ELR (cell line): ENCODE data around the gene SENP1.

Experiments
- DNase-seq: peaks from one replicate; pipeline ENCODE4 v3.0.0-alpha.2; 2015; ENCODE audit warnings: low read depth

The SENP1 gene

GRCh38 chr12:48017921-48018617, 87.8 kb downstream of the SENP1 start:
- no peak for DNase-seq

- DNase-seq = no peak
These were observed 88.4 kb downstream of the SENP1 start for GRCh38 chr12:48017496-48017895.

GRCh38 chr12:48016373-48017020, 89.4 kb downstream of the SENP1 start:
- DNase-seq = no peak

- DNase-seq = no peak
These were observed 89.9 kb downstream of the SENP1 start for GRCh38 chr12:48015954-48016353.

- no peak for DNase-seq
These were observed 90.8 kb downstream of the SENP1 start for GRCh38 chr12:48015129-48015528.

- DNase-seq = no peak
These were observed 92.6 kb downstream of the SENP1 start for GRCh38 chr12:48013287-48013686.

- no peak for DNase-seq
These were observed 93.8 kb downstream of the SENP1 start for GRCh38 chr12:48012070-48012469.

GRCh38 chr12:48010366-48010970, 95.4 kb downstream of the SENP1 start:
- no peak for DNase-seq

GRCh38 chr12:48009471-48009870, 96.4 kb downstream of the SENP1 start:
- no peak for DNase-seq

- DNase-seq = no peak
These were observed 96.9 kb downstream of the SENP1 start for GRCh38 chr12:48008950-48009349.

GRCh38 chr12:48008349-48008748, 97.5 kb downstream of the SENP1 start:
- no peak for DNase-seq

GRCh38 chr12:48007206-48007605, 98.7 kb downstream of the SENP1 start:
- DNase-seq = no peak

- DNase-seq = no peak
These were observed 100.2 kb downstream of the SENP1 start for GRCh38 chr12:48005750-48006021.

- no peak for DNase-seq
These were observed 100.7 kb downstream of the SENP1 start for GRCh38 chr12:48005001-48005749.

GRCh38 chr12:48004053-48004941, 101.6 kb downstream of the SENP1 start, which contains the start of gene COL2A1:
Gene COL2A1, minus strand, starts transcription at chr12:48004476. Its CDS starts 155 bp downstream, at chr12:48004321.
- peak; percentile 34 for DNase-seq

GRCh38 chr12:48003226-48004052, 102.4 kb downstream of the SENP1 start:
- peak; percentile 7 for DNase-seq

- DNase-seq = peak; percentile 49
These were observed 103.1 kb downstream of the SENP1 start for GRCh38 chr12:48002773-48003218.

- DNase-seq = peak; percentile 7
These were observed 103.5 kb downstream of the SENP1 start for GRCh38 chr12:48002414-48002730.

GRCh38 chr12:48001505-48002413, 104.1 kb downstream of the SENP1 start:
- DNase-seq = peak; percentile 48
